Gastrocnemius medialis (tissue), 4 donors: ENCODE measurements around the gene CLASP1. TPM values are rescaled to one million over a fixed set of nuclear protein-coding genes. Genes with fewer than 3 reads are reported as not detected.
"Not testable (repeated sequence)": the region's sequence is repeated elsewhere in the genome, so short reads cannot be mapped to it uniquely, and the experiment has no call there.

Experiments
- ATAC-seq, 2 donors: fragments of 150-250 bp; one replicate each; pipeline ENCODE4 v1.9.1; 2016
- DNase-seq, 2 donors: peaks; one replicate each; pipeline ENCODE4 v3.0.0-alpha.2; 2019
- H3K27ac ChIP-seq, 4 donors: fragments of 200-600 bp; sonication (generic); 1 replicate in 1 of 4; 2 replicates in 3 of 4; pipeline ENCODE4 v1.5.1; 2016 to 2018; ENCODE audit warnings: mild to moderate bottlenecking in 2 of 4, moderate library complexity in 1 of 4
- H3K27me3 ChIP-seq, 3 donors: fragments of 200-600 bp; sonication (generic) in 2 of 3; 1 replicate in 1 of 3; 2 replicates in 2 of 3; pipeline versions ENCODE4 v1.5.1 to v1.6.0; 2016 to 2019; ENCODE audit warnings: mild to moderate bottlenecking in 1 of 3, moderate library complexity in 1 of 3
- H3K36me3 ChIP-seq, 2 donors: fragments of 200-600 bp; sonication (generic) in 1 of 2; one replicate each; pipeline ENCODE4 v1.5.1; 2017 to 2018
- H3K4me1 ChIP-seq, 2 donors: fragments of 200-600 bp; sonication (generic) in 1 of 2; one replicate each; pipeline ENCODE4 v1.5.1; 2016 to 2017; ENCODE audit warnings: mild to moderate bottlenecking in 2 of 2
- H3K4me3 ChIP-seq, 4 donors: fragments of 200-600 bp; sonication (generic) in 3 of 4; 1 replicate in 1 of 4; 2 replicates in 3 of 4; pipeline ENCODE4 v1.5.1; 2016 to 2019; ENCODE audit warnings: mild to moderate bottlenecking in 2 of 4
- H3K9me3 ChIP-seq, 3 donors: fragments of 200-600 bp; sonication (generic) in 2 of 3; 1 replicate in 1 of 3; 2 replicates in 2 of 3; pipeline ENCODE4 v1.5.1; 2016 to 2019
- POLR2A ChIP-seq, 2 donors: fragments of 450-650 bp; IDR thresholded peaks; one replicate each; pipeline ENCODE4 v1.6.1; 2017; ENCODE audit warnings: antibody characterized with exemption in 2 of 2, mild to moderate bottlenecking in 2 of 2, moderate library complexity in 2 of 2
- in situ Hi-C, 4 donors: fragments of 200-750 bp; cut with MboI; loops; one replicate each; pipeline versions ENCODE4 v1.15.0 to v1.8.0; 2017; ENCODE audit warnings: low sequenced_read_pairs in 4 of 4
- intact Hi-C: fragments of 100-400 bp; cut with DNase I; formaldehyde crosslinking; loops from one replicate; pipeline ENCODE4 v1.15.1; 2023; ENCODE audit warnings: low total_unique reads
- total RNA-seq, 4 donors: library from RNA; depleted of rRNA; stranded (reverse); fragments of >200 nt; gene quantifications; one replicate each; pipeline versions ENCODE4 v1.1.0 to v1.2.3, GENCODE V29; 2016
- TF ChIP-seq, protein P1 (sequence below), 5 experiments: fragments of 450-650 bp in 3 of 5; fragments of 200-600 bp in 2 of 5; sonication (generic) in 2 of 5; IDR thresholded peaks in 4 of 5; conservative IDR thresholded peaks in 1 of 5; 1 replicate in 4 of 5; 2 replicates in 1 of 5; pipeline ENCODE4 v1.5.1; 2016 to 2019; ENCODE audit warnings: antibody characterized with exemption in 5 of 5, mild to moderate bottlenecking in 3 of 5, moderate library complexity in 3 of 5

The CLASP1 gene
- total RNA-seq, 4 donors from 2014 or later: 50.1 to 73.9 (median 61.4) TPM

GRCh38 chr2:121695171-121695451 is 45.8 kb upstream of the CLASP1 start:
- DNase-seq: no peak
- in situ Hi-C loops: no loop called here
- Histone ChIP-seq H3K4me1 (peaks cover 6% of the 10 kb centered on the region in 2 donors), H3K36me3 (no peaks in the 10 kb centered on the region), H3K4me3 (no peak overlapping the region), H3K9me3 (no peaks in the 10 kb centered on the region), H3K27ac (no peak overlapping the region), H3K27me3 (no peaks in the 10 kb centered on the region)
- intact Hi-C loops: loop anchor here (5.0 kb wide), 1 partner anchor 43 kb away; no protein-coding TSS in a partner anchor
- TF ChIP-seq, protein P1, sequence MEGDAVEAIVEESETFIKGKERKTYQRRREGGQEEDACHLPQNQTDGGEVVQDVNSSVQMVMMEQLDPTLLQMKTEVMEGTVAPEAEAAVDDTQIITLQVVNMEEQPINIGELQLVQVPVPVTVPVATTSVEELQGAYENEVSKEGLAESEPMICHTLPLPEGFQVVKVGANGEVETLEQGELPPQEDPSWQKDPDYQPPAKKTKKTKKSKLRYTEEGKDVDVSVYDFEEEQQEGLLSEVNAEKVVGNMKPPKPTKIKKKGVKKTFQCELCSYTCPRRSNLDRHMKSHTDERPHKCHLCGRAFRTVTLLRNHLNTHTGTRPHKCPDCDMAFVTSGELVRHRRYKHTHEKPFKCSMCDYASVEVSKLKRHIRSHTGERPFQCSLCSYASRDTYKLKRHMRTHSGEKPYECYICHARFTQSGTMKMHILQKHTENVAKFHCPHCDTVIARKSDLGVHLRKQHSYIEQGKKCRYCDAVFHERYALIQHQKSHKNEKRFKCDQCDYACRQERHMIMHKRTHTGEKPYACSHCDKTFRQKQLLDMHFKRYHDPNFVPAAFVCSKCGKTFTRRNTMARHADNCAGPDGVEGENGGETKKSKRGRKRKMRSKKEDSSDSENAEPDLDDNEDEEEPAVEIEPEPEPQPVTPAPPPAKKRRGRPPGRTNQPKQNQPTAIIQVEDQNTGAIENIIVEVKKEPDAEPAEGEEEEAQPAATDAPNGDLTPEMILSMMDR (IDR thresholded peaks at IDR 0.05 in 4 of 5, conservative IDR thresholded peaks at IDR 0.05 in 1 of 5): no peak
- no peak for TF ChIP-seq POLR2A (IDR thresholded peaks at IDR 0.05)
- no peak for ATAC-seq

DNA sequence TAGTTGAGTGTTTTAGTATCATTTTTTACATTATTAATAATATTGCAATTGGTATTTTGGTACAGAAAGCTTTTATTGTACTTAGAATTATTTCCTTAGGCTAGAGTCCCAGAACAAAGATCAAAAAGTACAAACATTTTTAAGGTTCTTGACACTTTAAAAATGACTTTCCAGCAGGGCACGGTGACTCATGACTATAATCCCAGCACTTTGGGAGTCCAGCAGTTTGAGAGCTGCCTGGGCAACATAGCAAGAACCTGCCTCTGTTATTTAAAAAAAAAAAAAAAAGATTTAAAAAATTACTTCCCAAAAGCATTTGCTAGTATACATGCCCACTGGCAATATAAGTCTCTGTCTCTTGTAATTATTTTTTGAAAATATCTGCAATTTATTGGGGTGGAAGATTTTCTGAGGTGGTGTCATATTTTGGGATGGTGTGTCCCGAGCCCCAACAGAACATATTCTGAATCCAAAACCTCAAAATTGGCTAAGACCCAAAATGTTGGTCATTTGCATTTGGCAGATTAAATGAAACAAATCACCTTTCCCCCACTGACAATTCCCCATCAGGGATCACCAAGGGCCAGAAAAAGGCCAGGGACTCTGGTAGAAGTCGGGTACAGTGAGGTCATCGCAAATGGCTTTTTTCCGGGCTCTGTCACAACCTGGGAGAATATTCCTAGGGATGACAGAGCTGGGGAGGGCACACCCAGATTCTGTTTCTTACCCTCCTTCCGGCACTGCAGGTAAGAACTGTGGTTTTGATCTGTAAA is 45.3 kb upstream of the CLASP1 start:
- DNase-seq (no peak), ATAC-seq (no peak)
- in situ Hi-C loops (no loop called here), intact Hi-C loops (loop anchor here (5.0 kb wide), 1 partner anchor 42 kb away; no protein-coding TSS in a partner anchor)
- H3K27ac ChIP-seq: no peak overlapping the region
- H3K27me3 ChIP-seq: no peaks in the 10 kb centered on the region
- H3K36me3 ChIP-seq: no peaks in the 10 kb centered on the region
- H3K9me3 ChIP-seq: no peaks in the 10 kb centered on the region
- no peak for TF ChIP-seq POLR2A (IDR thresholded peaks at IDR 0.05)
- TF ChIP-seq, protein P1 (IDR thresholded peaks at IDR 0.05 in 4 of 5, conservative IDR thresholded peaks at IDR 0.05 in 1 of 5): no peak
- H3K4me1 ChIP-seq: peaks cover under 1 to 3% of the 10 kb centered on the region in 2 donors
- H3K4me3 ChIP-seq: no peak overlapping the region

GRCh38 chr2:121690572-121690971 is 41.3 kb upstream of the CLASP1 start:
- H3K4me1 ChIP-seq, ATAC-seq, H3K27ac ChIP-seq, H3K4me3 ChIP-seq, H3K27me3 ChIP-seq, H3K9me3 ChIP-seq, intact Hi-C loops, DNase-seq, H3K36me3 ChIP-seq, in situ Hi-C loops: not testable (repeated sequence)

DNA sequence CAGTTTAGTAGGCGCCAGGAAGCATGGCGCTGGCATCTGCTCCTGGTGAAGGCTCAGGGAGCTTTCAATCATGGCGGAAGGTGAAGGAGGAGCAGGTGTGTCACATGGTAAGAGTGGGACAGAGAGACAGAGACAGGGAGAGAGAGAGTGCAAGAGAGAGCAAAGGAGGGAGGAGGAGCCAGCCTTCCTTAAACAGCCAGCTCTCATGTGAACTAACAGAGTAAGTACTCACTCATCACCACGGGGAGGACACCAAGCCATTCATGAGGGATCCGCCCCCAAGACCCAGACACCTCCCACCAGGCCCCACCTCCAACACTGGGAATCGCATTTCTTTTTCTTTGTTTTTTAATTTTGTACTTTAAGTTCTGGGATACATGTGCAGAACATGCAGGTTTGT is 40.8 kb upstream of the CLASP1 start:
- peaks cover 0 to 4% of the 10 kb centered on the region in 2 donors for H3K4me1 ChIP-seq
- no peaks in the 10 kb centered on the region for H3K36me3 ChIP-seq
- DNase-seq (no peak), ATAC-seq (no peak)
- in situ Hi-C loops: no loop called here
- H3K27me3 ChIP-seq: no peaks in the 10 kb centered on the region
- TF ChIP-seq POLR2A (IDR thresholded peaks at IDR 0.05): no peak
- TF ChIP-seq, protein P1 (IDR thresholded peaks at IDR 0.05 in 4 of 5, conservative IDR thresholded peaks at IDR 0.05 in 1 of 5): no peak
- H3K9me3 ChIP-seq: no peaks in the 10 kb centered on the region
- intact Hi-C loops: no loop called here
- H3K4me3 ChIP-seq: no peak overlapping the region
- no peak overlapping the region for H3K27ac ChIP-seq

DNA sequence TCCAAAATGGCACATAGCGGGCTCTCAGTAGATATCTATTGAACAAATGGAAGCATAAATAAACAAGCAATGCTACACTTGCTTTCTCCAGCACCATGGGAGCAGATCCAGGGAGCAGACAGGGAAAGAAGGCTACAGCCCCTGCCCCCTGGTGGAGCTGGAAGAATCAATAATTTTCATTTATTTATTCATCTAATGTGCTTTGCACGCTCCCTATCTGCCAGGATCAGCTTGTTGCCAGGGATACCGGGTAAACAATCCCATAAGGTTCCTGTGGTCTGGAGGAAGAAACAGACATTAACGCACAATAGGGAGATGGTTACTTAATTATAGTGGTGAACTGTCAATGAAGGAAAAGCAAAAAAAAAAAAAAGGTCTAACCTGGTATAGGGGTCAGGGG is 40.1 kb upstream of the CLASP1 start:
- Histone ChIP-seq H3K36me3 (no peaks in the 10 kb centered on the region), H3K27me3 (no peaks in the 10 kb centered on the region), H3K27ac (no peak overlapping the region), H3K4me3 (no peak overlapping the region), H3K4me1 (peaks cover 0 to 4% of the 10 kb centered on the region in 2 donors), H3K9me3 (no peaks in the 10 kb centered on the region)
- TF ChIP-seq, protein P1 (IDR thresholded peaks at IDR 0.05 in 4 of 5, conservative IDR thresholded peaks at IDR 0.05 in 1 of 5): peak in 3 of 5 experiments; percentile 17 to 33 (median 32)
- no peak for TF ChIP-seq POLR2A (IDR thresholded peaks at IDR 0.05)
- ATAC-seq: peak; percentile 27 to 30
- in situ Hi-C loops: no loop called here
- intact Hi-C loops: no loop called here
- no peak for DNase-seq
